Mucosa of stomach (tissue), 1 donor: Measurements from ENCODE around the gene HAND1.

Experiments used
- H3K27me3 ChIP-seq: one replicate; pipeline ENCODE4 v1.7.0; 2013; ENCODE audit warnings: mild to moderate bottlenecking, low read length; ENCODE audit not compliant: control insufficient read depth, insufficient read depth
- H3K36me3 ChIP-seq: one replicate; pipeline ENCODE4 v1.7.0; 2013; ENCODE audit warnings: low read length; ENCODE audit not compliant: control insufficient read depth, insufficient read depth
- H3K4me1 ChIP-seq: one replicate; pipeline ENCODE4 v1.7.0; 2013; ENCODE audit warnings: mild to moderate bottlenecking, low read length; ENCODE audit not compliant: control insufficient read depth, insufficient read depth
- H3K4me3 ChIP-seq: one replicate; pipeline ENCODE4 v1.7.0; 2013; ENCODE audit warnings: low read length
- H3K9ac ChIP-seq: one replicate; pipeline ENCODE4 v1.7.0; 2013; ENCODE audit warnings: mild to moderate bottlenecking, low read length, moderate library complexity
- H3K9me3 ChIP-seq: one replicate; pipeline ENCODE4 v1.7.0; 2013; ENCODE audit warnings: mild to moderate bottlenecking, low read length, moderate library complexity; ENCODE audit not compliant: control insufficient read depth
- donor health status: Pancreatic carcinoma.

Gene HAND1

GRCh38 chr5:154444556-154445421 is 33.2 kb downstream of the HAND1 start:
- Histone ChIP-seq H3K36me3 (no peaks in the 10 kb centered on the region), H3K27me3 (no peaks in the 10 kb centered on the region), H3K4me1 (peaks cover 24% of the 10 kb centered on the region), H3K9me3 (no peaks in the 10 kb centered on the region), H3K4me3 (peak overlapping the region; percentile 88), H3K9ac (peak overlapping the region; percentile 95)

- Histone ChIP-seq H3K4me1 (peaks cover 16% of the 10 kb centered on the region), H3K4me3 (no peak overlapping the region), H3K9me3 (no peaks in the 10 kb centered on the region), H3K27me3 (no peaks in the 10 kb centered on the region), H3K36me3 (no peaks in the 10 kb centered on the region), H3K9ac (no peak overlapping the region)
These were observed 35.2 kb downstream of the HAND1 start for GRCh38 chr5:154442801-154443200.

- H3K9me3 ChIP-seq, result no peaks in the 10 kb centered on the region
- H3K36me3 ChIP-seq, result no peaks in the 10 kb centered on the region
- peaks cover 6% of the 10 kb centered on the region for H3K4me1 ChIP-seq
- H3K27me3 ChIP-seq, result no peaks in the 10 kb centered on the region
- no peak overlapping the region for H3K9ac ChIP-seq
- no peak overlapping the region for H3K4me3 ChIP-seq
These were observed 37.5 kb downstream of the HAND1 start for GRCh38 chr5:154440540-154440939.

GRCh38 chr5:154437281-154437965 is 40.6 kb downstream of the HAND1 start:
- H3K9me3 ChIP-seq, result no peaks in the 10 kb centered on the region
- no peaks in the 10 kb centered on the region for H3K36me3 ChIP-seq
- no peaks in the 10 kb centered on the region for H3K4me1 ChIP-seq
- no peak overlapping the region for H3K4me3 ChIP-seq
- H3K9ac ChIP-seq, result no peak overlapping the region
- H3K27me3 ChIP-seq, result no peaks in the 10 kb centered on the region

- H3K36me3 ChIP-seq, result no peaks in the 10 kb centered on the region
- H3K4me1 ChIP-seq, result no peaks in the 10 kb centered on the region
- no peak overlapping the region for H3K4me3 ChIP-seq
- no peaks in the 10 kb centered on the region for H3K27me3 ChIP-seq
- H3K9me3 ChIP-seq, result no peaks in the 10 kb centered on the region
- no peak overlapping the region for H3K9ac ChIP-seq
These were observed 42.8 kb downstream of the HAND1 start for GRCh38 chr5:154435226-154435625.

- Histone ChIP-seq H3K4me1 (no peaks in the 10 kb centered on the region), H3K36me3 (no peaks in the 10 kb centered on the region), H3K27me3 (no peaks in the 10 kb centered on the region), H3K9ac (no peak overlapping the region), H3K9me3 (no peaks in the 10 kb centered on the region), H3K4me3 (no peak overlapping the region)
These were observed 46.9 kb downstream of the HAND1 start for GRCh38 chr5:154430961-154431630.

GRCh38 chr5:154430466-154430865 is 47.6 kb downstream of the HAND1 start:
- H3K4me1 ChIP-seq, result no peaks in the 10 kb centered on the region
- H3K4me3 ChIP-seq, result no peak overlapping the region
- no peak overlapping the region for H3K9ac ChIP-seq
- no peaks in the 10 kb centered on the region for H3K36me3 ChIP-seq
- no peaks in the 10 kb centered on the region for H3K9me3 ChIP-seq
- no peaks in the 10 kb centered on the region for H3K27me3 ChIP-seq

- Histone ChIP-seq H3K4me1 (no peaks in the 10 kb centered on the region), H3K27me3 (no peaks in the 10 kb centered on the region), H3K4me3 (no peak overlapping the region), H3K9me3 (no peaks in the 10 kb centered on the region), H3K36me3 (no peaks in the 10 kb centered on the region), H3K9ac (no peak overlapping the region)
These were observed 48.7 kb downstream of the HAND1 start for GRCh38 chr5:154429341-154429740.

GRCh38 chr5:154428208-154428607 is 49.8 kb downstream of the HAND1 start:
- no peaks in the 10 kb centered on the region for H3K9me3 ChIP-seq
- H3K4me1 ChIP-seq, result no peaks in the 10 kb centered on the region
- no peaks in the 10 kb centered on the region for H3K27me3 ChIP-seq
- no peaks in the 10 kb centered on the region for H3K36me3 ChIP-seq
- no peak overlapping the region for H3K4me3 ChIP-seq
- H3K9ac ChIP-seq, result no peak overlapping the region
